Stimulated activated naive CD4-positive, alpha-beta T cell (primary cell): Measurements from ENCODE around the gene CELF2.
"Not testable (repeated sequence)": the region's sequence is repeated elsewhere in the genome, so short reads cannot be mapped to it uniquely, and the experiment has no call there.

Experiments used
- DNase-seq, 6 experiments: peaks; one replicate each; lab custom pipeline; 2025; lab: John Stamatoyannopoulos, UW

CELF2 gene

GRCh38 chr10:11347580-11347979, 329.9 kb downstream of the CELF2 start:
- DNase-seq, result not testable (repeated sequence)

- DNase-seq, result no peak
These were observed 334.1 kb downstream of the CELF2 start for GRCh38 chr10:11351801-11352200.

- DNase-seq, result no peak
These were observed 335.6 kb downstream of the CELF2 start for GRCh38 chr10:11353006-11353896.

- no peak for DNase-seq
These were observed 337.2 kb downstream of the CELF2 start for GRCh38 chr10:11354823-11355222.

GRCh38 chr10:11355592-11355991, 337.9 kb downstream of the CELF2 start:
- DNase-seq, result no peak

- no peak for DNase-seq
These were observed 339.8 kb downstream of the CELF2 start for GRCh38 chr10:11357439-11357838.

- no peak for DNase-seq
These were observed 340.3 kb downstream of the CELF2 start for GRCh38 chr10:11358011-11358410.

- no peak for DNase-seq
These were observed 341.4 kb downstream of the CELF2 start for GRCh38 chr10:11358923-11359575.

GRCh38 chr10:11359869-11360268, 342.2 kb downstream of the CELF2 start:
- DNase-seq, result no peak

- no peak for DNase-seq
These were observed 345.8 kb downstream of the CELF2 start for GRCh38 chr10:11363497-11363896.

- DNase-seq, result no peak
These were observed 346.6 kb downstream of the CELF2 start for GRCh38 chr10:11364241-11364640.

- not testable (repeated sequence) for DNase-seq
These were observed 349.2 kb downstream of the CELF2 start for GRCh38 chr10:11366889-11367288.

GRCh38 chr10:11367505-11367904, 349.8 kb downstream of the CELF2 start:
- DNase-seq, result no peak

- no peak for DNase-seq
These were observed 356.1 kb downstream of the CELF2 start for GRCh38 chr10:11373717-11374171.

GRCh38 chr10:11377267-11377666, 359.6 kb downstream of the CELF2 start:
- no peak for DNase-seq

- DNase-seq, result no peak
These were observed 361.2 kb downstream of the CELF2 start for GRCh38 chr10:11378835-11379234.

GRCh38 chr10:11379771-11380170, 362.1 kb downstream of the CELF2 start:
- no peak for DNase-seq

GRCh38 chr10:11381023-11381422, 363.4 kb downstream of the CELF2 start:
- no peak for DNase-seq

GRCh38 chr10:11381511-11381910, 363.8 kb downstream of the CELF2 start:
- no peak for DNase-seq

- DNase-seq, result no peak
These were observed 364.5 kb downstream of the CELF2 start for GRCh38 chr10:11382187-11382586.

GRCh38 chr10:11386044-11386443, 368.4 kb downstream of the CELF2 start:
- DNase-seq, result no peak
